Stimulated activated CD8-positive, alpha-beta memory T cell treated with anti-CD3 and anti-CD28 coated beads, Interleukin-7, amount 100 ng/mL, for 24 hours (primary cell): ENCODE data around the gene PELI2.

ENCODE experiments used
- DNase-seq: peaks from one replicate; pipeline ENCODE4 v3.0.0-alpha.2; 2020; ENCODE audit warnings: low read depth

The PELI2 gene

GRCh38 chr14:56172571-56172971, 54.4 kb downstream of the PELI2 start:
- no peak for DNase-seq

- DNase-seq, result no peak
These were observed 55.2 kb downstream of the PELI2 start for GRCh38 chr14:56173365-56173922.

- no peak for DNase-seq
These were observed 57.6 kb downstream of the PELI2 start for GRCh38 chr14:56175773-56176172.

GRCh38 chr14:56176530-56176929, 58.3 kb downstream of the PELI2 start:
- no peak for DNase-seq

GRCh38 chr14:56177036-56177435, 58.8 kb downstream of the PELI2 start:
- DNase-seq, result no peak

GRCh38 chr14:56180754-56181542, 62.7 kb downstream of the PELI2 start:
- no peak for DNase-seq

- DNase-seq, result no peak
These were observed 63.5 kb downstream of the PELI2 start for GRCh38 chr14:56181681-56182085.

- DNase-seq, result no peak
These were observed 64.2 kb downstream of the PELI2 start for GRCh38 chr14:56182410-56182809.

GRCh38 chr14:56183631-56184157, 65.5 kb downstream of the PELI2 start:
- DNase-seq, result no peak

- no peak for DNase-seq
These were observed 67.8 kb downstream of the PELI2 start for GRCh38 chr14:56185992-56186391.

GRCh38 chr14:56187736-56188135, 69.5 kb downstream of the PELI2 start:
- DNase-seq, result no peak

- DNase-seq, result no peak
These were observed 71.1 kb downstream of the PELI2 start for GRCh38 chr14:56189307-56189706.

- no peak for DNase-seq
These were observed 75.1 kb downstream of the PELI2 start for GRCh38 chr14:56193347-56193746.

GRCh38 chr14:56194042-56194441, 75.8 kb downstream of the PELI2 start:
- no peak for DNase-seq

- no peak for DNase-seq
These were observed 77.0 kb downstream of the PELI2 start for GRCh38 chr14:56195223-56195622.

- no peak for DNase-seq
These were observed 77.5 kb downstream of the PELI2 start for GRCh38 chr14:56195704-56196103.

- no peak for DNase-seq
These were observed 78.1 kb downstream of the PELI2 start for GRCh38 chr14:56196274-56196673.

- no peak for DNase-seq
These were observed 78.9 kb downstream of the PELI2 start for GRCh38 chr14:56197150-56197549.

- DNase-seq, result no peak
These were observed 80.2 kb downstream of the PELI2 start for GRCh38 chr14:56198438-56198837.

- no peak for DNase-seq
These were observed 81.1 kb downstream of the PELI2 start for GRCh38 chr14:56199095-56199981.

- no peak for DNase-seq
These were observed 81.9 kb downstream of the PELI2 start for GRCh38 chr14:56199982-56200577.

GRCh38 chr14:56202256-56202655, 84.0 kb downstream of the PELI2 start:
- DNase-seq, result no peak
